ENCODE measurements around the gene TOM1L2. TPM values are rescaled to one million over a fixed set of nuclear protein-coding genes. Genes with fewer than 3 reads are reported as not detected.
A peak's percentile ranks its signal among the peaks of the same experiment; 100 is the strongest.
"Not testable (repeated sequence)": the region's sequence is repeated elsewhere in the genome, so short reads cannot be mapped to it uniquely, and the experiment has no call there.

TOM1L2 gene
- total RNA-seq, 1 donor from 2014 or later: 144 TPM

DNA sequence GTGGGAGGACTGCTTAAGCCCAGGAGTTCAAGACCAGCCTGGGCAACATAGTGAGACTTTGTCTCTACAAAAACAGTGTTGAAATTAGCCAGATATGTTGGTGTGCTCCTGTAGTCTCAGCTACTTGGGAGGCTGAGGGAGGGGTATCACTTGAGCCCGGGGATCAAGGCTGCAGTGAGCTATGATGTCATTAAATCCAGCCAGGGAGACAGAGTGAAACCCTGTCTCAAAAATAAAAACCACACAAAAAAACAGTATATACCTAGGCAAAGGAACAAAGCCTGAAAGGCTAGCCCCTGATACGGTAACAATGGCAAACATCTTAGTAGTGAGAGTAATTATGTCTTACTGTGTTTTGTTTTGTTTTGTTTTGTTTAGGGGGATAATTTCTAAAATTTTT, 38.0 kb downstream of the TOM1L2 start:
- DNase-seq (ENCODE audit: low spot score): no peak
- intact Hi-C loops (cut with DNase I): no loop called here
- no peak for ATAC-seq

- intact Hi-C loops (cut with DNase I): no loop called here
- DNase-seq (ENCODE audit: low spot score) (no peak), ATAC-seq (no peak)
Observed at GRCh38 chr17:17933775-17934174, 38.4 kb downstream of the TOM1L2 start.

DNA sequence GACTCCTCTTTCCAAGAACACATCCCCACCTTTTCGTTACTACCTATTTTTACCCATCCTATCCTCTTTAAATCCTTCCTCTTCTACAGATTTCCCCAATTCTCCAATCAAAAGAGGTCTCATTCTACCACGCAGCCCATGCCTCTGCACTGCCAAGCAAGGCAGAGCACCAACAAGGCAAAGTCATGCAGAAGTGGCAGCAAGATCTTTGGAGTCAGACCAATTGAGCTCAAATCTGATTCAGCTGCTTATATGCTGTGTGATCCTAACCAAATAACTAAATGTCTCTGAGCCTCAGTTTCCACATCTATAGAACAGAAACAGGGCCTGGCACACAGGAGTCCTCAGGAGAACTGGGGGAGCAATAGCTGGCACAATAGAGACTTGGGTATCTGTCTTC, 41.0 kb downstream of the TOM1L2 start:
- DNase-seq (ENCODE audit: low spot score) (no peak), ATAC-seq (no peak)
- intact Hi-C loops (cut with DNase I): no loop called here

DNA sequence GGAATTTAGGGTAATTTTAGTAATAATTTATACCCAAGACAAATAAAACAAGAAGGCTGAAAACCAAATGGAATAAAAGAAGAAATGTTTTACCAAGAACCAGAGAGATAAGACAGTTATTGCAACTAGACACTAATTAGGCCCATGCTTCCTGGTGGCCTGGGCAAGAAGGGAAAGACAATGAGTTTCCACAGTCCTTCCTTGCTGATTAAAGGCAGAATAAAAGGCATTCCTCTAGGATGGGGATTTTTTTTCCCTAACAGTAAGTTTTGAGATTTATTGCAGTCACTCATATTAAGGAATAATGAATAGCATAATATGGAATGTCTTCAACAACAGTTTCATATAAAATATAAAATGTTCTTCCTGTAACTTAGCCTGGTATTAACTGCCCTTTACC, 41.5 kb downstream of the TOM1L2 start:
- ATAC-seq (no peak), DNase-seq (ENCODE audit: low spot score) (no peak)
- intact Hi-C loops (cut with DNase I): no loop called here

DNA sequence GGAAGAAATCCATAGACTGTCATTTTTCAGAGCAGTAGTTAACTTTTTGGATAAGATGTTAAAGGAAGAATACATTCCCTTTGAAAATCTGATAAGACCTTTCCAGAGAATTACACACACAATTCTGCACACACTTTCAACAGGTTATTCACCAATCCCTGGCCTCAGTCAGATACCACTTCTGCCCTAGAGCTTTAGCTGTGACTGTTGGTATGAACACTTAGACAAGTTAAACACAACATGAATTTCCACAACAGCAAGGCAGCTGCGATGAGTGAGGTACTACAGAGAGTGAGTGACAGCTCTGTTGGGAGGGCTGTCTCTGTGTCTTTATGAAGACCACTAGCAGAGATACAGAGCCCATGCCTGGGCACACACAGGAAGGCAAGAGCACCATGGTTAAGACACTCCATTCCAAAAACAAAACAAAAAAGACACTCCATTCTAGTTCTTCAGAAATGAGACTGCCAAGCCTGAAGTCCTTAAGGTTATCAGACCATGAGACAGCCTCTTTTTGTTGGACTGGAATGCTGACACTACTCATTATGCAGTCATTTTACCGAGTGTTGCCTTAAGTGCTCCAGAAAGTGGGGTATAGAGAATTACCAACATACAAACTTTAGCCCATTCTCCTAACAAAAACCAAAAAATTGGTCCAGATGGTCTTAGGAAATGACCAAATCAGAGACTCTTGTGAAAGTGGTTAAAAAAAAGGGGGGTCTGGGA, 42.4 kb downstream of the TOM1L2 start:
- DNase-seq (ENCODE audit: low spot score) (no peak), ATAC-seq (no peak)
- intact Hi-C loops (cut with DNase I): no loop called here

- intact Hi-C loops (cut with DNase I): no loop called here
- ATAC-seq: peak; percentile 78
- no peak for DNase-seq (ENCODE audit: low spot score)
Observed at GRCh38 chr17:17928398-17929287, 43.6 kb downstream of the TOM1L2 start.

GRCh38 chr17:17926840-17927449, 45.3 kb downstream of the TOM1L2 start:
- DNase-seq (ENCODE audit: low spot score) (no peak), ATAC-seq (no peak)
- intact Hi-C loops (cut with DNase I): no loop called here

GRCh38 chr17:17926036-17926435, 46.2 kb downstream of the TOM1L2 start:
- DNase-seq (ENCODE audit: low spot score) (no peak), ATAC-seq (no peak)
- intact Hi-C loops (cut with DNase I): no loop called here

GRCh38 chr17:17924857-17925250, 47.3 kb downstream of the TOM1L2 start:
- ATAC-seq (no peak), DNase-seq (ENCODE audit: low spot score) (no peak)
- intact Hi-C loops (cut with DNase I): no loop called here

GRCh38 chr17:17924131-17924856, 47.9 kb downstream of the TOM1L2 start:
- DNase-seq (ENCODE audit: low spot score): no peak
- intact Hi-C loops (cut with DNase I): no loop called here
- no peak for ATAC-seq

- intact Hi-C loops (cut with DNase I): no loop called here
- DNase-seq (ENCODE audit: low spot score): no peak
- no peak for ATAC-seq
Observed at GRCh38 chr17:17922070-17922614, 50.1 kb downstream of the TOM1L2 start.

GRCh38 chr17:17921192-17922069, 50.8 kb downstream of the TOM1L2 start:
- peak; percentile 76 for ATAC-seq
- peak; percentile 64 for DNase-seq (ENCODE audit: low spot score)
- intact Hi-C loops (cut with DNase I): no loop called here

GRCh38 chr17:17919169-17920107, 52.8 kb downstream of the TOM1L2 start:
- peak; percentile 85 for DNase-seq (ENCODE audit: low spot score)
- intact Hi-C loops (cut with DNase I): no loop called here
- ATAC-seq: peak; percentile 89

GRCh38 chr17:17917394-17917793, 54.8 kb downstream of the TOM1L2 start:
- DNase-seq (ENCODE audit: low spot score) (no peak), ATAC-seq (no peak)
- intact Hi-C loops (cut with DNase I): no loop called here

DNA sequence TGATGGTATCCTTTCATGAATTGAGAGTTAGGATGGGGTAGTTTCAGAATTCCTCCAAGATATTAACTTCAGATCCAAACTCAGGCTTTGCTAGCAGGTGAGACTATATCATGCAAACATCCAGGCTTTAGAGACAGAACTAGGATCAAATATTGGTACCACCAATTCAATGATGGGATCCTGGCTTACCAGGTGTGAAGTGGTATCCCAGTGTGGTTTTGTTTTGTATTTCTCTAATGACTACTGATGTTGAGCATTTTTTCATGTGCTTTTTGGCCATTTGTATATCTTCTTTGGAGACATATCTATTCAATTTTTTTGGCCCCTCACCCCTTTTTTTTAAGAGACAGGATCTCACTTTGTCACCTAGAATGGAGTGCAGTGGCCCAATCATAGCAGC, 57.0 kb downstream of the TOM1L2 start:
- DNase-seq (ENCODE audit: low spot score) (no peak), ATAC-seq (no peak)
- intact Hi-C loops (cut with DNase I): no loop called here

- ATAC-seq: peak; percentile 93
- intact Hi-C loops (cut with DNase I): no loop called here
- DNase-seq (ENCODE audit: low spot score): peak; percentile 75
Observed at GRCh38 chr17:17913695-17914332, 58.4 kb downstream of the TOM1L2 start.

DNA sequence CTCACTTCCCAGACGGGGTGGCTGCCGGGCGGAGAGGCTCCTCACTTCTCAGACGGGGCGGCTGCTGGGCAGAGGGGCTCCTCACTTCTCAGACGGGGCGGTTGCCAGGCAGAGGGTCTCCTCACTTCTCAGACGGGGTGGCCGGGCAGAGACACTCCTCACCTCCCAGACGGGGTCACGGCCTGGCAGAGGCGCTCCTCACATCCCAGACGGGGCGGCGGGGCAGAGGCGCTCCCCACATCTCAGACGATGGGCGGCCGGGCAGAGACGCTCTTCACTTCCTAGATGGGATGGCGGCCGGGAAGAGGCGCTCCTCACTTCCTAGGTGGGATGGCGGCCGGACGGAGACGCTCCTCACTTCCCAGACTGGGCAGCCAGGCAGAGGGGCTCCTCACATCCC, 59.9 kb downstream of the TOM1L2 start:
- intact Hi-C loops (cut with DNase I); ATAC-seq: not testable (repeated sequence)
- DNase-seq (ENCODE audit: low spot score): peak; percentile 13

Data from sciatic nerve (tissue), 2 donors.